Raji (cell line): Measurements from ENCODE around the gene TSPOAP1.

Experiments
- POLR2A ChIP-seq: IDR thresholded peaks from 2 replicates; pipeline ENCODE4 v1.6.1; 2011; ENCODE audit warnings: low read depth, low read length, control low read depth; ENCODE audit not compliant: insufficient read depth

Gene TSPOAP1

DNA sequence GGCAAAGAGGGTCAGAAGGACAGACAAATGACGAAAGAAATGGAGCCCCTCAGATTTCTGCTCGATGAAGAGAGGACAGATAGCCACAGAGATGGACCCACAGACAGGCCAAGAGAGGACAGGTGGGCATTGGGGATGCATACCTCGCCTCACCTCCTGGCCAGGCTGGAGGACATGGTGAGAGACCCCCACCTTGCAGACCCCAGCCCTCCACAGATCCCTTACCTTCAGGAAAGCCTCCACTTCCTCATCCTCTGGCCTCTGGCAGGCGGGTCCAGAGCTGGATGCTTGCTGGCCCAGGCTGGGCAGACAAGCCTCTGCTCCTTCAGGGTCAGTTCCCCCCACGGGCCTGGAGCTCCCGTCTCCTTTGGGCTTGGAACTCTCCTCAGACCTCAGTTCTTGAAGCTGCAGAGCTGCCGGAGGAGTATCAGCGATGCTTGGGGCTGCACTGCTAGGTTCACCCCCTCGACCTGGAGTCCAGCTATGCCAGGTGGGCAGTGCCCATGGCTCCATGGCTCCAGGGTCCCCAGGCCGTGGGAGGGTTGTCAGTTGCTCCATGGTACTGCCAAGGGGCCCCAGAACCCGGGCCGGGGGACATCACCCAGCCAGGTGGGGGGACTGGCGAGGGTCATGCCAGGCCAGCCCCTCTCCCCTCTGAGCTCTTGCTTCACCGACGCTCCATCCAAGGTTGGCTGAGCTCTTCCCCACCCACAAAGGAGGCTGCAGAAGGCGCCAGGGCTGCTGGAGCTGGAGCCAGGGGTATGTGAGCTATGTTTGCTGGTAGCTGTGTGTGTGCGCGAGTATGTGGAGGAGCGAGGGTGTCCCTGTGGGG lies 1.0 kb downstream of the TSPOAP1 start:
- TF ChIP-seq POLR2A, result no peak

DNA sequence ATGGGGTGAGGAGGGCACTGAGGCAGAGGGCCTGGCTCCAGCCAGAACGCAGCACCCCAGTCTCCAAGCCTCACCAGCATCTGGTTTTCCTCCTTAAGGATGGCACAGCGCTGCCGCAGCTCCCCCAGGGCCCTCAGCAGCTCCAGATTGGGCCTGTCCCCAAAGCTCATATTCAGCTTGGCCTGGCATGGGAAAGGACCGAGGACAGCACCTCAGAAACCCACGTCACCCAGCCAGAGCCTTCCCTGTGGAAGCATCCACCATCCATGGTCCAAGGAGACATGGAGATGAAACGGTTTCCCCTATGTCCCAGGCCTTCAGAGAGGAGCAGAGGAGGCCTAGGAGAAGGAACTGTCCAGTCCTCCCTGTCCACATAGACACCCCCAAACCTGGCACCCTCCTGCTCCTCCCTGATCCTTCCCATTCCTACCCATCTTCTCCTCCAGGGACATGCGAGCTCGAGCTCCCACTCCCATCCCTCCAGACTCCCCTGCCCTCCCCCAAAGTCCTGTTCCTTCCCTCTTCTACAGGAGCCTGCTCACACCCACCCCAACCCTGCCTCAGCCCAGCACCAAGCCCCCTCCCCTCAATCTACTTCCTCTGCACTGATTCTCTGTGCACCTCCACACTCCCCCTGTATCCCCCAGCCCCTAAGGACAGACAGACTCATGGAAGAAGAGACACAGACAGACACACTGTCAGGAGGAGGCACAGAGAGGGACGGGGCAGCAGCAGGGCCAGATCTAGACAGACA lies 1.8 kb downstream of the TSPOAP1 start:
- TF ChIP-seq POLR2A, result 0 out of 2 replicates have a peak, but pooled peaks have one; percentile 20

DNA sequence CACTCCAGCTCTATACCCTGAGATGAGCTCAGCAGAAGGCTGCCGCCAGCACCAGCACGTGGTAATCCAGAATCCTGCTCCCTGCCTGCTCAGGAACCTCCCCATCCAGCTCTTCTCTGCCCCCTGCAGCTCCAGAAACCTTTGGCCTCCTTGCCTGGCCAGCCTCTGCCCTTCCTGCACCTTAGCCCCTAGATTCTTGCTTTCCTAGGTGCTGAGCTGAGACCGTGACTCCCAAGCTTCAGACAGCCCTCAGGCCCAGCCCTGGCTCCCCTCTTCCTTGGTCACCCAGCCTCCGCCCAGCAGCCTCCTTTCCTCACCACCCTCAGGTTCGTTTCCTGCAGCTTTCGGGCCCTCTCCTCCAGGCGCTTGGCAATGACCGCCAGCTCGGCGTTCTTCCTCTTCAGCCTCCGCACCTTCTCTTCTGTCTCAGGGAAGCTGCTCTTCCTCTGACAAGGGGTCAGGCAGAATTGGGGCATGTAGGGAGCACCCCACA lies 2.6 kb downstream of the TSPOAP1 start:
- no peak for TF ChIP-seq POLR2A

DNA sequence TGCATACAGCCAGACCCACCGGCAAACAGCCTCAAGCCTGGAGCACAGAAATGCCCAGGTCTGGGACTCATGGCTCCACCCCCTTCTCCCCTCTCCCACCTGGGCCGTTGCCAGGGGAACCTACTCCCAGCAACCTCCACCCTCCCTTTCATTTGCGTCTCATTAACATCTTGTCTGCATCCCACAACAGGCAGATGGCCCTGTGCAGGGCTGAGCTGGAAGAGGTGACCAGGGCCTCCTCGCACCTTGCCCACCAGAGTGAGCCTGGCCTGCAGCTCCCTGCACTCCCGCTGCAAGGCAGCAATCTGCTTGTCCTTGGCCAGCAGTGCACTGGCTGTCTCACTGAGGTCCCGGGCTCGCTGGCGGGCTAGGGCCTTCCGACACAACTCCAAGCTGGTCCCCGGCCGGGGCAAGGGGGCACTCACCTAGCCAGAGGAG lies 3.3 kb downstream of the TSPOAP1 start:
- no peak for TF ChIP-seq POLR2A

GRCh38 chr17:58324409-58325288 lies 3.9 kb downstream of the TSPOAP1 start:
- TF ChIP-seq POLR2A, result no peak

DNA sequence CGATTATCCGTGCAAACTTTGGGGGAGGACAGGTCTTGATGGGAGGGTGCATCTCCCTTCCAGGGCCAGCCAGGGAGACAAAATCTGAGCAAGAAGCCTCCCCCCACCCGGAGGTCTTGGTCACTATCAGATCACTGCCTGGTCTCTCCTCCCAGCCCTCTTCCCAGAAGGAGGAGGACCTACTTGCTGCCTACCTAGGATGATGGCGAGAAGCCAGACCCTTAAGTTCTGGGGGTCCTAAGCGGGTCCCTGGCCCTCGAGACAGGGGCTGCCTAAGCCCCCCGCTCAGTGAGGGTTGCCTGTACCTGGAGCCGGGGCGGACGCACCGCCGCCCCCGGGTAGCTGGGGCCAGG lies 4.6 kb downstream of the TSPOAP1 start:
- no peak for TF ChIP-seq POLR2A

DNA sequence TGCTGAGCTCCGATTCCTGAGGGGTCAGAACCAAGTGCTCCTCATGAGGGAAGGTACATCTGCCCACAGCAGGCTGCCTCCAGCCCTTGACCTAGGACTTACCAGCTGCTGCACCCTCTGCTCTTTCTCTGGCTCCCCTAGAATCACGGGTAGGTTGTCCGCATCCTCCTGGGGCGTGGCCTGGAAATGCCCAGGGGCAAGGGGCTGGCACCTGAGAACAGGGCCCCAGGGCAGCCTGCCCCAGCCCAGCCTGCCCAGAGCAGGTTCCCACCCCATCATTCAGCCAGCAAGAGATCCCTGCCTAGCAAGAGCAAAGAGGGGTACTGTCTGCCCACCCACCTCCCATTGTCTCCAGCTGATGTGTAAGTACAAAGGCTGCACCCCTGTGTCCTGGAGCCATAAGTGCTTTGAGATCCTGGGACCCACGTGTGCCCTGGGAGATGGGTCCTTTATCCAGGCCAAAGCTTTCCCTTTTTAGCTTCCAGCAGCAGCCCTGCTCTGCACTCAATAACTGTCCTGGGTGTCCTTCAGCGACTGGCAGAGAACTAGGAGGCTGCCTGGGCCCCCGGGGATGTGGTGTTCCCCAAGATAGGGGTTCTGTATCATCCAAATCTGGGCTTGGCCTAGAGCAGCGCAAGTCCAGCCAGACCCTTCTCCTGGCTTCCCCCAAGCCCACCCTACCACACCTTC lies 5.1 kb downstream of the TSPOAP1 start:
- no peak for TF ChIP-seq POLR2A

DNA sequence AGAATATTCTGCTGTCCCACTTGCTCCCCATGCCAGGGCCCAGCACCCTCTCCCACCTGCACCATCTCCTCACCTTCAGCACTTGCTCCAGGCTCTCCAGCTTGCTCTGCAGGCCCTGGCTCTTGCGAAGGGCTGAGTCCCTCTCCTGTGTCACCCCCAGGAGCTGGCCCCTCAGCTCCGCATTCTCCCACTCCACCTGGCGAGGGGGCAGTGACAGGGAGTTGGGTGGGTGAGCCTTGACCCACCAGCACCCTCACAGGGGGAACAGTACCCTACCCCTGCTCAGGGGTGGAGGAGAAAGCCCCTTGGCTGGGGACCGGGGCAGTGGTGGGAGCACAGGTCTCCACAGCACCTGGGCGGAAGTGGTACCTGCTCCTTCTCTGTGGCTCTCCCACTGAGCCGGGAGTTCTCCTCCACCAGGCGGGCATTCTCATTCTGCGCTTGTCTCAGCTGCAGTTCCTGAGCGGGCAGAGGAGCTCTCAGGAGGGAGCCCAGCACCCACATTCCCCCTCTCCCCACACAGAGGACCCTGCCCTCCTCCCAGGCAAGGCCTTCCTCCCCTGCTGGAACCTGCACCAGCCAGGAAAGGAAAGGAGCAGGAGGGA lies 5.9 kb downstream of the TSPOAP1 start:
- TF ChIP-seq POLR2A, result no peak

DNA sequence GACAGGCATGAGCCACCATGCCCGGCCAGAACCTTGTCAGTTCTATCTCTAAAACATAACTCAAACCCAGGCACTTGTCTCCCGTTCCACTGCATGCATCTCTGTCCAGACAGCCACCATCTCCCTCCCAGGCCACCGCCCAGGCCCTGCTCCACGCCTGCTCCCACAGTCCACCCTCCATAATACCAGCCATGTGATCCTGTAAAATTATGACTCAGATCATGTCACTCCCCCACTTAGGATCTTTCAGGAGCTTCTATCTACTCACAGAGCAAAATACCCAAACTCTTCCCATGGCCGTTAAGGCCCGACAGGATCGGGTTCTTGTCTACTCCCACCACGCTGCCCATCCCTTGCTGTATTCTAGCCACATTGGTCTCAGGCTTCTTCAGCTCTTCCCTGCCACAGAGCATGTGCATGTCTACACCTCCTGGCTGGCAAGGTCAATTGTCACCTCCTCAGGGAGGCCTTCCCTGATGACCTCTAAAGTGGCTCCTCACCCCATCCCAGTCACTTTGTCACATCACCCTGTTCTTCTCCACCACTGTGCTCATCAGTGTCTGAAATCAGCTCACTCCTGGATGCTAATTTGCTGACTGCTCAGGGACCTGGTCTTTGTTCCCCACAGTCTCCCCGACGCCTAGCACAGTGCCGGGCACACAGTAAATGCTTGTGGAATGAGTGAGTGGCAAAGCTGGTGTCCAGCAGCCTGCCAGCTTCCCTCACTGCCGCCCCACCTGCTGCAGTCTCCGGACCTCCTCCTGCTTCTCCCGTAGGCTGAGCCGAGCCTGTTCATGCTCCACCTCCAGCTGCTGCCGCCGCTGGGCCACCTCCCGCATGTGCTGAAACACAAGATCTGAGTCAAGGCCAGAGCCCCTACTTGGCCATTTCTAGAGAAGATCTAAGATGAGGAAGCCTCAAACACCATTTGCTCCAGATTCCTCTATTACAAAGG lies 6.7 kb downstream of the TSPOAP1 start:
- no peak for TF ChIP-seq POLR2A

DNA sequence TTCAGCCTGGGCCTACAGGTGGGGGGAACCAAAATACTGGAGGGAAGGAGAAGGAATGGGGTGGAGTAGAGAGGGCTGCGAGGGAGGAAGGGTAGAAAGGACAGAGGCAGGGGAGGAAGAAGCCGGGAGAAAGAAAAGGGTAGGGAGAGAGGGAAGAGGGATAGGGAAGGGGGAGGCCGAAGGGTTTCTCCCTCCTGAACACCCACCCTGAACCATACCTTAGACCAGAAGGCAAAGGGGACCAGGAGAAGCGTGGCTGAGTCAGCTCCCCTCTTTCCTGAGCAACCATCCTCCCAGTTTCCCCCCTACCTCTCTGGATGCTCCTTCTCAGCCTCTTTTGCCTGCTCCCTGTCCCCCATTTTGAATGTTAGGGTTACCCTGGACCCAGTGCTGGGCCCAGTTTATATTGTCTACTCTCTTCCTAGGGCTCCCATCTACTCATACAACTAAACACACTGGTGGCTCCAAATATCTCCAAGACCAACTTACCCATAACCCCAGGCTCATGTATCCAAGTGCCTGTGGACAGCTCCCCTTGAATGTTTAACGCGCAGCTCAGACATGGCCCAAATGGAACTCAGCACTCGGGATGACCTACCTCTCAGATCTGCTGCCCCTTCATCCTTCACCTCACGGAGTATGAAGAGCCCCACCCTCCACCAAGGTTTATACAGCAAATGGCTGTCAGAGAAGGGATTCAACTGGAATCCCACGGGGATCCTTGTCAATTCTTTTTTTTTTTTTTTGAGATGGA lies 7.8 kb downstream of the TSPOAP1 start:
- no peak for TF ChIP-seq POLR2A

- no peak for TF ChIP-seq POLR2A
These were observed 8.4 kb downstream of the TSPOAP1 start for GRCh38 chr17:58320163-58320558.
